GM18858 (cell line): ENCODE data around the gene GPER1.

Source experiments
- ATAC-seq: cut with Tn5 transposase; IDR thresholded peaks from one replicate; pipeline ENCODE4 v1.9.1; 2021; ENCODE audit not compliant: unreplicated experiment

GPER1 gene

GRCh38 chr7:1053816-1054370 lies 34.0 kb upstream of the GPER1 start:
- ATAC-seq, result no peak

GRCh38 chr7:1054438-1054837 lies 33.5 kb upstream of the GPER1 start:
- no peak for ATAC-seq

GRCh38 chr7:1054861-1055450 lies 33.0 kb upstream of the GPER1 start:
- ATAC-seq, result no peak

GRCh38 chr7:1055491-1055955 lies 32.4 kb upstream of the GPER1 start:
- ATAC-seq, result no peak

- ATAC-seq, result no peak
Observed at GRCh38 chr7:1055956-1056784, 31.7 kb upstream of the GPER1 start.

- no peak for ATAC-seq
Observed at GRCh38 chr7:1056785-1057410, 31.0 kb upstream of the GPER1 start.

- no peak for ATAC-seq
Observed at GRCh38 chr7:1057416-1058291, 30.3 kb upstream of the GPER1 start.

- no peak for ATAC-seq
Observed at GRCh38 chr7:1058311-1058710, 29.6 kb upstream of the GPER1 start.

GRCh38 chr7:1058821-1059199 lies 29.1 kb upstream of the GPER1 start:
- ATAC-seq, result no peak

- ATAC-seq, result no peak
Observed at GRCh38 chr7:1059200-1060091, 28.5 kb upstream of the GPER1 start.

GRCh38 chr7:1060315-1061072 lies 27.4 kb upstream of the GPER1 start:
- no peak for ATAC-seq

GRCh38 chr7:1061180-1061579 lies 26.7 kb upstream of the GPER1 start:
- no peak for ATAC-seq

GRCh38 chr7:1062296-1063294 lies 25.3 kb upstream of the GPER1 start:
- peak; percentile 82 for ATAC-seq

- ATAC-seq, result no peak
Observed at GRCh38 chr7:1063361-1063760, 24.6 kb upstream of the GPER1 start.

GRCh38 chr7:1064581-1064980 lies 23.3 kb upstream of the GPER1 start:
- ATAC-seq, result no peak

- no peak for ATAC-seq
Observed at GRCh38 chr7:1065263-1065584, 22.7 kb upstream of the GPER1 start.

GRCh38 chr7:1065585-1066241 lies 22.2 kb upstream of the GPER1 start:
- ATAC-seq, result no peak

- no peak for ATAC-seq
Observed at GRCh38 chr7:1066242-1066588, 21.7 kb upstream of the GPER1 start.
